SK-N-SH (cell line): ENCODE results near the gene PDE4D.
"Not testable (repeated sequence)": the region's sequence is repeated elsewhere in the genome, so short reads cannot be mapped to it uniquely, and the experiment has no call there.

ENCODE experiments used
- CTCF ChIP-seq: fragments of 200-600 bp; sonication (generic); IDR thresholded peaks from 2 replicates; pipeline ENCODE4 v1.6.1; 2017; ENCODE audit warnings: antibody characterized with exemption, mild to moderate bottlenecking, moderate library complexity
- ELF1 ChIP-seq: IDR thresholded peaks from 2 replicates; pipeline ENCODE4 v1.4.0; 2012
- EZH2phosphoT487 ChIP-seq: fragments of 200-600 bp; sonication (generic); IDR thresholded peaks from 2 replicates; pipeline ENCODE4 v1.6.1; 2017; ENCODE audit warnings: low read depth, mixed run types, mild to moderate bottlenecking, antibody characterized with exemption, moderate library complexity, borderline replicate concordance
- FOXJ3 ChIP-seq: sonication (generic); formaldehyde crosslinking; IDR thresholded peaks from 2 replicates; pipeline ENCODE4 v1.5.1; 2020; ENCODE audit warnings: mild to moderate bottlenecking, missing genetic modification reagents
- FOXM1 ChIP-seq: IDR thresholded peaks from 2 replicates; pipeline ENCODE4 v1.4.0; 2012; ENCODE audit warnings: low read depth, mild to moderate bottlenecking
- GABPA ChIP-seq: IDR thresholded peaks from 2 replicates; pipeline ENCODE4 v1.4.0; 2012; ENCODE audit warnings: low read depth, mild to moderate bottlenecking
- MAX ChIP-seq: IDR thresholded peaks from 2 replicates; pipeline ENCODE4 v1.4.0; 2012; ENCODE audit warnings: low read depth
- POLR2AphosphoS5 ChIP-seq: IDR thresholded peaks from 2 replicates; pipeline ENCODE4 v1.6.1; 2012; ENCODE audit warnings: low read depth, low read length
- RAD21 ChIP-seq: IDR thresholded peaks from 2 replicates; pipeline ENCODE4 v1.6.1; 2012; ENCODE audit warnings: mild to moderate bottlenecking, low read length
- SMC3 ChIP-seq: IDR thresholded peaks from 2 replicates; pipeline ENCODE4 v1.6.1; 2012; ENCODE audit warnings: low read depth, low read length, improper control_type of control experiment

- not testable (repeated sequence) for TF ChIP-seq MAX; POLR2AphosphoS5; CTCF; GABPA; FOXJ3 (CRISPR knock-in tag); FOXM1; SMC3; RAD21; ELF1; EZH2phosphoT487
Observed at GRCh38 chr5:58995779-58996178, 897.7 kb downstream of the PDE4D start.
